Bronchial smooth muscle cell (primary cell): ENCODE results near the gene PLEKHA5. TPM values are rescaled to one million over a fixed set of nuclear protein-coding genes. Genes with fewer than 3 reads are reported as not detected.

Experiments
- total RNA-seq: library from RNA; depleted of rRNA; stranded (reverse); fragments of >200 nt; gene quantifications from 2 replicates; pipeline ENCODE4 v1.2.1, GENCODE V29; 2014

The PLEKHA5 gene
- total RNA-seq: 71.0 and 71.2 TPM in 2 replicates

DNA sequence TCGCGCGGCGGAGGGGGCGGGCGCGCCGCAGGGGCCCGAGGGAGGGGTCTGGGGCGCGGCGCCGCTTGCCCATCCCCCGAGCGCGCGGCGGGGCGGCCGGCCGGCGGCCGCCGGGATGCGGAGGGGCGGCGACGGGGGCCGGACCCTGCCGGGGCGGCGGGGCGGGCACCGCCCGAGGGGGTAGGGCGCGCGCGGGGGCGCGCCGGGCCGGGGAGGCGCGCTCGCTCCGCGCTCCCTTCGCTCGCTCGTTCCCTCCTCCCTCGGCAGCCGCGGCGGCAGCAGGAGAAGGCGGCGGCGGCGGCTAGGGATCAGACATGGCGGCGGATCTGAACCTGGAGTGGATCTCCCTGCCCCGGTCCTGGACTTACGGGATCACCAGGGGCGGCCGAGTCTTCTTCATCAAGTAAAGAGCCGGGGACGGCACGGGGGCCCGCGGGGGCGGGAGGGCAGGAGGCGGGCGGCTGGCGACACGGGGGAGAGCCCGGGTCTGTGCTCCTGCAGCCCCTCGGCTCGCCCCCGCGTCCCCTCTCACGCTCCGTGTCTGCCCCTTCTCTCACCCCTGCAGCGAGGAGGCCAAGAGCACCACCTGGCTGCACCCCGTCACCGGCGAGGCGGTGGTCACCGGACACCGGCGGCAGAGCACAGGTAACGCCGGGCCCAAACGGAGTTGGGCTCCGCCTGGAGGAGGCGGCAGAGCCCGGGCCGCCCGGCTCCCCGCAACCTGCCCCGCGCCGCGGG, at the start of gene PLEKHA5:
TSS of gene PLEKHA5 (plus strand) at position 248 of the 738 bp plus-strand sequence. CDS start at position 315, 67 bp downstream.

